T-helper 2 cell treated with Interferon-gamma antibody and Interleukin-4, amounts not matched to agents 100 ng/mL and 5 ng/mL, for 36 hours (primary cell): ENCODE measurements around the gene SLCO3A1. TPM values are rescaled to one million over a fixed set of nuclear protein-coding genes. Genes with fewer than 3 reads are reported as not detected.
"Not testable (repeated sequence)": the region's sequence is repeated elsewhere in the genome, so short reads cannot be mapped to it uniquely, and the experiment has no call there.

Experiments used
- intact Hi-C: fragments of 100-400 bp; cut with micrococcal nuclease; formaldehyde crosslinking; loops from one replicate; pipeline ENCODE4 v1.15.1; 2023
- total RNA-seq: library from RNA; stranded (reverse); gene quantifications from 2 replicates; pipeline ENCODE4 v1.2.3, GENCODE V29; 2022

Gene SLCO3A1
- total RNA-seq, 1 donor from 2014 or later: 47.1 TPM

DNA sequence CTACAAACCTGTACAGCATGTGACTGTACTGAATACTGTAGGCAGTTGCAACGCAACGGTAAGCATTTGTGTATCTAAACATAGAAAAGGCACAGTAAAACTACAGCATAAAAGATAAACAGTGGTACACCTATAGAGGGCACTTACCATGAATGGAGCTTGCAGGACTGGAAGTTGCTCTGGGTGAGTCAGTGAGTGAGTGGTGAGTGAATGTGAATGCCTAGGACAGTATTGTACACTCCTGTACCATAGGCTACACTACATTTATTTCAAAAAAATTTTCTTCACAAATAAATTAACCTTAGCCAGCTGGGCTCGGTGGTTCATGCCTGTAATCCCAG is 206.4 kb downstream of the SLCO3A1 start:
- intact Hi-C loops: not testable (repeated sequence)

DNA sequence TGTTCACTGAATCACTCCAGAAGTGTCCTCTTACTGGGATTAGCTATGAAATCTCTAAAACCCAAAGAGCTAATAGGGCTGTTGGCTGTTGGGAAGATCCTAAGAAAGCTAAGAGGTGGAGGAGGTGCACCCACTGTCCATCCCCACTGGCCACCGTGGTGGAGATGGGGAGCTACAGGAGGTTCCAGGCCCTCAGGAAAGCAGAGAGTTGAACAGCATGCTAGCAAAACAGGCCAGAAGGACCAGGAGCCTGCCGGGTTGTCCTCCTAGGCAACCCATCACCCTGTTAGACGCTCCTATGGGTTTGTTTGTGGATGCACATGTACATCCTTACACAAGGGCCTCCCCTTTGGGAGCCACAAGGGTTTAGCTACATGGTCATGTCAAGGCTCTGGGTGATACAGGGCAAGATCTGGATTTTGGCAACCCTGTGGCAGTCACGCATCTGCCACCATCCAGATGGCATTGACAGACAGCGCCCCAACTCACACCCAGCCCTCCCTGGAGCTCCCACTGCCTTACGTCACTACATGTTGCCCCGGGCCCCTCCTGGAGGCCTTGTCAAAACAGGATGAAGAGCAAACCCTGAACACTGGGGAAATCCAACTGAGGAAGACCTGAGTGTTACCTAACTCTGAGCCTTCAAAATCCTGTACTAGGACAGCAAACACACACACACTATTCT is 208.1 kb downstream of the SLCO3A1 start:
- intact Hi-C loops: no loop called here

DNA sequence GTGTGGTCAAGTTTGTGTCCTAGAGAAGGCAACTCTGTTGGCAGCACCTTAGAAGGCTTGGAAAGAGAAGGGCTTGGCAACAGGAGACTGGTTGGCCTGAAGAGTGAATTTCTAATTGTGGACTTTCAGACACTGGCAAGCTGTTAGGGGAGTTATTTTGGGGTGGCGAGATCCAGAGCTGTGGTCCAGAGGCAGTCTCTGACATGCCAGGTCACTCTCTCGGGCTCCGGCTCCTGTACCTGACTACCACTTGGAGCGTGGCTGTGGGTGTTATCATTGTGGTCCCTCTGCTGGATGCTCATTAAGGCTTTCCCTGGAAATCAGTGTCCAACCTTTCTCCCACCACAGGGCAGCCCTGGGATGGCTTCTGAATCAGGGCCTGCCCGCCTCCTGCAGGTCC is 209.0 kb downstream of the SLCO3A1 start:
- intact Hi-C loops: no loop called here

DNA sequence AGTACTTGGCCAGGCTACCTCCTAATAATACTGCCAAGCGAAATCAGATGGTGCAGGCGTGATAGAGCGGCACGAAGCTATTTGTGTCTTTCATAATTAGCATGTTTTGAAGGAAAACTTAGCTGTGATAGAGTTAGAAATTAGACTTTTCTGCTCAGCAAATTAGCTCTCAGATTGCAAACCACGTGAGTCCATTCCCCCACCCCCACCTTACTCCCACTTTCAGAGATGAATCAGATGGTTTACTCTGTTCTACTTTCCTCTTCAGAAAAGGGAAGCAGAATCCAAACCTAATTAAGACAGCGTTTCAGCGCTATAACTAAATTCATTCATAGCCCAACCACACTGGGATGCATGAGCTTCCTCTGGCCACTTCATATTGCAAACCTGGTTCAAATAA is 214.6 kb downstream of the SLCO3A1 start:
- intact Hi-C loops: no loop called here

DNA sequence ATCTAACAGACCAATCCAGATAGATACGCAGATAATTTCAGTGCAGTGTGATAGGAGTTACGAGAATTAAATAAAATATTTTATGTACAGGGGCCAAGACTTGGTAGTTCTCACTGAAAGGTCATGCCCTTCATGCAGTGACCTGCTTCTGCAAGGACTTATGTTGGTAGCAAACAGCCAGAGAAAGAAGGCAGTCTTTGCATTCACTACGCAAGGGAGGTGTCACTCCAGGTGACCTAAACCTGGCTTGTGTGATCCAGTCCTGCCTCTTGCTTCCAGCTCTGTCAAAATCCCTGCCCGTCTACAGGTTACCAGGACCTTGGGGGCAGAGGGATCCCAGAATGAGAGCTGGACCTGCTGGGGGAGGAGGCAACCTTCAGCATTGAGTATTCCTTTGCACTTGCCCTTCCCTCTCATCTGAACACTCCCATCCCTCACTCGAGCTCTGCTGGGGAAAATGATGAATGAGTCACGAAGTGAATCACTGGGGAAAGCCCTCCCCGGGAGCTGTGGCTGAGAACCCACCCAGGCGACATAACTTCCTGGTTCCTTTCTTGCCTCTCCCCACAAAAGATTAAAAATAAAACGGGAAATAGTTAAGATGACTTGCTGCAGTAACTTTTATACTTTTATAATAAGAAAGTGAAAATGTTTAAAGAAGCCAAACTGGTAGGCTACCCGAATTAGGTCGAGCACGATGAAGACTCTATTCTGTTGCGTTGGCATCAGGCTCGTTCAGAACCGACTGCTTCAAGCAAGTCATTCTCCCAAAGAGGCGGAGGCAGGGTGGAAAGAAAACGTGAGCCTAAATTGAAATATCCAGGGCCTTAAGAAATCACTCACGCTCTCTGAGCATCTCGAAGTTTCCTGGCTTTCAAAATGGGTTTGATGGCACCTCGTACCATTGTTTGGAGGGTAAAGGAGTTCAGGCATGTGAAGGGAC is 216.1 kb downstream of the SLCO3A1 start:
- intact Hi-C loops: no loop called here

GRCh38 chr15:92070251-92070650 is 216.7 kb downstream of the SLCO3A1 start:
- intact Hi-C loops: not testable (repeated sequence)

- intact Hi-C loops: no loop called here
Observed at GRCh38 chr15:92071045-92071634, 217.6 kb downstream of the SLCO3A1 start.

GRCh38 chr15:92073044-92073785 is 219.7 kb downstream of the SLCO3A1 start:
- intact Hi-C loops: no loop called here

- intact Hi-C loops: no loop called here
Observed at GRCh38 chr15:92074101-92074500, 220.6 kb downstream of the SLCO3A1 start.

DNA sequence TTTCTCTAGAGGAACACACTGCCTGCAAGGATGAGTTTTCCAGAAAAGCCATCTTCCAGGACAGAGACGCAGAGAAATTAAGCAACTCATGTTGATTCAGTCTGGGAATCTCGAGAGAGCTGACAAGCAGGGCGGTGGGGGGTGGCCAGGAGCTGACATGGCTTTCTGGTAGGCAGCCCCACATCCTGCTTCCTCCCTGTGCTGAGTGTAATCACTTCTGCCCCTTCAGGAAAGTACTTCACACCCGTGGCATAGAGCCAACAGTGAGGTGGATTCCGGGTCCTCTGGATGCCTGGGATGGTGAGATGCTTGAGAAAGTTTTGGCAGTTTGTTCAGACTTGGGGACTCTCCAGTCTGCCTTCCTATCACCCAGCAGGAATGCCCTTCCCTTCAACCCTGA is 221.1 kb downstream of the SLCO3A1 start:
- intact Hi-C loops: no loop called here

DNA sequence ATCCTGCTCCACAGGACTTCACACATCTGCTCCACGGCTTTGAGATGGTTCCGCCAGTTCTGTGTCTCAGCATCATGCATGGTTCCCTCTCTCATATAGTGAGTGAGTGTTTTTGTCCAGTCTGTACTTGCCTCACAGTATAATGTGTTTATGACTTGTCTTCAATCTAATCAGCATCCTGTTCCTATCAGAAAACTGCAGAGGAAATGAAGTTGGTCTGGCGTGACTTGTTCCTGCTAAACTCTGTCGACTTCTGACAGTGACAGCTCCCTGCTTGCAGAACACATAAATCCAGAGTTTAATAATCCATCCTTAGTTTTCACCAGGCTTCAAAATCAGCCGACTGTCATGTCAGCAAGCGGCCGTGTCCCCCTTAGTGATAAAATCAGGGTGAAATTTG is 222.3 kb downstream of the SLCO3A1 start:
- intact Hi-C loops: loop anchor here (2.0 kb wide), 1 partner anchor 223 kb away; the partner anchor contains the start of gene SLCO3A1

DNA sequence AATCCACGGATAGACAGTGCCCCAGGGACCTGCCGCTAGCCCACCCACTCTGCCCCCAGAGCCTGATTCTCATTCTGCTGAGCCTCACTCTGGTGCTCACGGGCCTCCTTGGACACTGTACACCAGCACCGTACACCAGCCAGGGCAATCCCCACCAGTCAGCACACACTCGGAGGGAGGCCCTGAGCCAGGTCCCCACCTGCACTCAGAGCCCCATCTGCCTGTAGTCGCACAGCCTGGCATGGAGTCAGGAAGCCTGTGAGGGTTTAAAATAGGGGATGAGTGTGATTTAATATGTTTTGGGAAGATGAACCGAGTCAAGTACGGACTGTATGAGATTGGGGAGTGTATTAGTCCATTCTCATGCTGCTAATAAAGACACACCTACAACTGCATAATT is 223.0 kb downstream of the SLCO3A1 start:
- intact Hi-C loops: loop anchor here (2.0 kb wide), 1 partner anchor 224 kb away; the partner anchor contains the start of gene SLCO3A1

DNA sequence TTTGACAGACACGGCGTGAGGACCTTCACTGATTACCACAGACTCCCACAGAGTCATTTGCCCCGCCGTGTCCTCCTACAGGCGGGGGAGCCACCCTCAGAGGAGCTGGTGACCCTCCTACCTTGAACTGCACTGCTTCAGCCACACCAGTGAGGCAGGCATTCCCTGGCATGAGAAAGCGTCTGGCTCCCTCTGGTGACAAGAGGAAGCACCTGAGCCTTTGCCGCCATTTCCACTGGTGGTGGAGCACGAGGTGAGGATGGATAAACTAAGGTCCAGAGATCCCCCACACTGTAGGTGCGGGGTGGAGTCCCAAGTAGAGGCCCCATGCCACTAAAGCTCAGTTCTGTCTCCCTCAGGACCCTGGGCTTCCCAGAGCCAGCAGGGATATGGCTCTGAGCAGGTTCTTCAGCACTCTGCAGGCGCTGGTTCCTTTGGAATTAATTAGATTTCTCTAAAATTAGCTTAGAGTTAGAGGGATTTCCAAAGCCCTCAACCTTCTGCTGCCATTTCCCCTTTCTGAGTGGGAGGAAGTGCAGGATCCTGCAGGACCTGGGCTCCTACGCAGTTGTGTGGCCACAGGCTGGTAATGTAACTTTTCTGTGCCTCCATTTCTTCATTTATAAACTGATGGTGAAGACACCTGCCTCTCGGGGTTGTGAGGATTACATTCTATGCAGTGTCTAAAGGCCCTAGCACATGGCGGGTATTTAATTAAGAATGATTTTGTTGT is 224.0 kb downstream of the SLCO3A1 start:
- intact Hi-C loops: loop anchor here (1.0 to 2.0 kb wide), 2 partner anchors 225 to 371 kb away; partner anchors contain the start of gene SLCO3A1

DNA sequence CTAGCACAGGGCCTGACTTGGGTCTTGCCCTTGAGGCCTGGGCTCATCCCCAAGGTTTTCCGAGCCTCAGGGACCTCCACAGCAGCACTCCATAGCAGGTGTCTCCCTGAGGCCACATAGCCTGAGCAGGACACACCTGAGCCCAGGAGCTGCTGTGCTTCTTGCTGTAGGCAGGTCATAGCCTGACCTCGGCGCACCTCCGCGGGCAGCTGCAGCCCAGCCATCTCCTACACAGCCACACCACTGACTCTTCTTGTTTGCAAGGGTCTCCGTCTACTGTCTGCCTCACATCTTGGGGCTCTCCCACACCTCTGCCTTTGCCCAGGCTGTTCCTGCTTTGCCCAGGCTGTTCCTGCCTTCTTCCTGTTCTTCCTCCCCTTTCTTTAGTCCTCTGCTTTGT is 224.8 kb downstream of the SLCO3A1 start:
- intact Hi-C loops: no loop called here

- intact Hi-C loops: no loop called here
Observed at GRCh38 chr15:92079047-92079446, 225.5 kb downstream of the SLCO3A1 start.

DNA sequence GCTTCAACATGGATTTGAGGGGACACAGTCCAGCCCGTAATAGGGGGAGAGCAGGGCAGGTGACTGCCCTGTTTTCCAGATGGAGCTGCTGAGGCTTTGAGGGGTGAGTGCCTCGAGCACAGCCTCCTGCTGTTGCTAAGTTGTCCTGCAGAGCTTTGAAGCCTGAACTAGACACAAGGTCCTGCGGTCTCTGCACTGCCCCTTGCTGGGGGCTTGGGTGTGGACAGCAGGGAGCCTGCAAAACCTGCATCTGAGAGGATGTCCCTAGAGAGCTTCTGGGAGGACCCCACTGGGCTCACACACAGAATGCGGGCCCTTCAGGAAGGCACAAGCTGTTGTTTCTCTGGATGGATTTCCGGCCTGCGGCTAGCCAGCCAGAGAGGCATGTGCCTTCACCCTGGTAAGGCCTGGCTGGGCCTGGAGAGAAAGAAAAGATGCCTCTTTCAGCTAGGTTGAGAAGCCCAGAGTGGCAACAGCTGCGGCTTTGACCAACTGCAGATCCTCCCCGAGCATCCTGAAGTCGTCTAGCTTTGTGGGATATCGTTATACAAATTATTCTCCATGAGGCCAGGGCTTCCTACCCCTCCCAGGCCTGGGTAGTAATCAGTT is 226.2 kb downstream of the SLCO3A1 start:
- intact Hi-C loops: no loop called here

DNA sequence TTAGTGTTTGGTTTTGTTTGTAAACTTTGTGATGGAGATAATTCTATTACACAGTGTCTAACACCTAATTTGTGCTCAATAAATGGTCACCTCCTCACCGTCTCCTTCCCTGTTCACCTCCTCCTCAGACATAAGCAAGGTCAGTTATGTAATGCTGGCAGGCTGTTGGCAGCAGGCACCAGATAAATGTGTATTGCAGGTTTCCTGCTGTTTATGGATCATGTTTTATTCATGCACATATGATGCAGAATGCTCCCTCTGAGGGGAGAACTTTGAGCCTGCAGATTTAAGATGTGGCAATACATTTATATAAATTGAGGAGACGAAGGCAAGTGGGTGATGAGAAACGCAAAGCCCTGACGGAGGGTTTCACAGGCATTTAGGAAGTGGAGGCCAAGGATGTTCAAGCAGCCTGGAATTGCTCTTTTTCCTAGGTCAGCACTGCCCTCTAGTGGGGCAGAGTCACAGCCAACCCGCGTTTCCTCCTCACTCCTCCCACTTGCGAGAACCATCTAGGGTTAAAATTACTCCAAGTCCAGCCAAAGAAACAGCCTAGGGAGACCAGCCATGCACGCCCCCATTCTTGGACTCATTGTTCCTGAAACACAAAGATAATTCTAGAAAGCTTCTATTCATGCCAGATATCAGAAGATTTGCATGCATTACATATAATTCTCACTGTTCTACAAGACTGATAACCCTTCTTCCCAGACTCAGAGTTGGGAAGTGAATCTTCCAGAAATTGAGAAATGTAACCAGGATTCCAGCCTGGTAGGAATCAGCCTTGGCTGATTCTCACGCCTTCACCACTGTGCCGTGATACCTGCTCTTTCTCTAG is 228.7 kb downstream of the SLCO3A1 start:
- intact Hi-C loops: loop anchor here (1.0 to 2.0 kb wide), 2 partner anchors 376 to 779 kb away; no protein-coding TSS in a partner anchor

- intact Hi-C loops: loop anchor here (2.0 kb wide), 1 partner anchor 780 kb away; no protein-coding TSS in a partner anchor
Observed at GRCh38 chr15:92083190-92083589, 229.7 kb downstream of the SLCO3A1 start.

GRCh38 chr15:92087211-92087610 is 233.7 kb downstream of the SLCO3A1 start:
- intact Hi-C loops: no loop called here
